ENCODE measurements around the gene ELMOD3. TPM values are rescaled to one million over a fixed set of nuclear protein-coding genes. Genes with fewer than 3 reads are reported as not detected.

The ELMOD3 gene
- total and polyA plus RNA-seq, 9 of the 15 experiments (the other 6 are each of a cell fraction or from before 2014, with no cell fraction given), result 2.7 to 18.7 (median 11.6) TPM

DNA sequence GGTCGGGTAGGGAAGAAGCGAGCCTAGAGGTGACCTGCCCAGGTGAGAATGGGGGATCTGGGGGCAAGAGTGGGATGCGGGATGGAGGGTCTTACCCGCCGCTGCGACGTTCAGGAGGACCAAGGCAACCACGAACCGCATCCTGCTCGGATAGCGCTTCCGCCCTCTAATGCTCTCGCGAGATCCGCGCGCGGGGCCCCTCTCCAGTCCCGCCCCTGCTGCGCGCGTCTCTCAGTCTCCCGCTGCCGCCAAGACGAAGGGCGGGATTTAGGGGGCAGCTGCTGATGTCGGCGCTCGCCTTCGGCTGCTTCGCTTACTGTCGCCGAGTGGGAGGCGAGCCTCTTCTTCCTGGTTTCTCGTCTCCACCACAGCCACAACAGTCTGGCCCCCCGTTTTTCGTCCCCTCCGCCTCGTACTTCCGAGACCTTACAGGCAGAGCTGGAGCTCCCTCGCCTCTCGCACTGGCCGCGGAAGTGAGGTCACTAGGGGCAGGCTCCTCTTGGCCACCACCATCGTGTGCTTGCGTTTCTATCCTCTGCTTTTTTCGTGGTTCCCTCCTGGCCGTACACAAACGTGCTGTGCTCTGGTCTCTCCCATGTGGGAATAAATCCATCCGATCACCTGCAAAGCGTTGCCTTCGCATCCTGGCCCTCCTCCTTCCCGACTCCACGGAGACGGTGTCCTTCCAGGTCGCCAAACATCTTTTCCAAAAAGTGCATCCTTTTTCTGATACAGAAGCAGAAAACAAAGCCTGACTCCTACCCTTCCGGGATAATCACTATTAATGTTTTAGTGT lies 26.5 kb upstream of the ELMOD3 start, which contains the start of gene TGOLN2 (continued):
- TF ChIP-seq ZBTB17 (CRISPR knock-in tag; IDR thresholded peaks at IDR 0.05) (peak; percentile 40; the same call in 1 of the 2 replicates), RAD51 (IDR thresholded peaks at IDR 0.05; ENCODE audit: borderline replicate concordance, low read depth) (no peak), NFE2 (IDR thresholded peaks at IDR 0.05; ENCODE audit: low read depth) (peak; percentile 20; the same call in 1 of the 2 replicates), POLR2AphosphoS5 (IDR thresholded peaks at IDR 0.05; ENCODE audit: control insufficient read depth, insufficient read depth, low read depth, low read length) (peak; percentile 98), PCBP1 (IDR thresholded peaks at IDR 0.05; ENCODE audit: low read depth, low read length, poor library complexity, severe bottlenecking) (peak; percentile 84), NONO (IDR thresholded peaks at IDR 0.05; ENCODE audit: low read depth in 2 of 2, low read length in 1 of 2) (no peak), NFIX (CRISPR knock-in tag; IDR thresholded peaks at IDR 0.05; ENCODE audit: low read depth) (no peak), ZNF282 (CRISPR knock-in tag; IDR thresholded peaks at IDR 0.05) (no peak), ZNF224 (CRISPR knock-in tag; IDR thresholded peaks at IDR 0.05) (no peak), SIX5 (IDR thresholded peaks at IDR 0.05; ENCODE audit: borderline replicate concordance in 1 of 2, insufficient read depth in 1 of 2, low read depth in 1 of 2, low read length in 2 of 2) (no peak), SMARCB1 (IDR thresholded peaks at IDR 0.05; ENCODE audit: insufficient read length, low read depth) (no peak), RUNX1 (IDR thresholded peaks at IDR 0.05; ENCODE audit: low read depth) (no peak), TGIF2 (CRISPR knock-in tag; IDR thresholded peaks at IDR 0.05) (no peak), SLC30A9 (CRISPR knock-in tag; IDR thresholded peaks at IDR 0.05) (no peak), EGR1 (conservative IDR thresholded peaks at IDR 0.05) (peak; percentile 14; the same call in 1 of the 2 replicates), ASH1L (IDR thresholded peaks at IDR 0.05; ENCODE audit: borderline replicate concordance, low read depth, partially characterized antibody) (no peak), LEF1 (IDR thresholded peaks at IDR 0.05) (0 out of 2 replicates have a peak, but pooled peaks have one; percentile 10), KLF13 (tag; IDR thresholded peaks at IDR 0.05; ENCODE audit: borderline replicate concordance, low read depth) (no peak), SAP30 (IDR thresholded peaks at IDR 0.05; ENCODE audit: borderline replicate concordance, insufficient read depth, low read depth, low read length, poor library complexity, severe bottlenecking) (peak; percentile 69), KDM2B (CRISPR knock-in tag; IDR thresholded peaks at IDR 0.05) (no peak)
- TF ChIP-seq, protein P1, sequence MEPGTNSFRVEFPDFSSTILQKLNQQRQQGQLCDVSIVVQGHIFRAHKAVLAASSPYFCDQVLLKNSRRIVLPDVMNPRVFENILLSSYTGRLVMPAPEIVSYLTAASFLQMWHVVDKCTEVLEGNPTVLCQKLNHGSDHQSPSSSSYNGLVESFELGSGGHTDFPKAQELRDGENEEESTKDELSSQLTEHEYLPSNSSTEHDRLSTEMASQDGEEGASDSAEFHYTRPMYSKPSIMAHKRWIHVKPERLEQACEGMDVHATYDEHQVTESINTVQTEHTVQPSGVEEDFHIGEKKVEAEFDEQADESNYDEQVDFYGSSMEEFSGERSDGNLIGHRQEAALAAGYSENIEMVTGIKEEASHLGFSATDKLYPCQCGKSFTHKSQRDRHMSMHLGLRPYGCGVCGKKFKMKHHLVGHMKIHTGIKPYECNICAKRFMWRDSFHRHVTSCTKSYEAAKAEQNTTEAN (CRISPR knock-in tag; IDR thresholded peaks at IDR 0.05), result no peak
- TF ChIP-seq, protein P2, sequence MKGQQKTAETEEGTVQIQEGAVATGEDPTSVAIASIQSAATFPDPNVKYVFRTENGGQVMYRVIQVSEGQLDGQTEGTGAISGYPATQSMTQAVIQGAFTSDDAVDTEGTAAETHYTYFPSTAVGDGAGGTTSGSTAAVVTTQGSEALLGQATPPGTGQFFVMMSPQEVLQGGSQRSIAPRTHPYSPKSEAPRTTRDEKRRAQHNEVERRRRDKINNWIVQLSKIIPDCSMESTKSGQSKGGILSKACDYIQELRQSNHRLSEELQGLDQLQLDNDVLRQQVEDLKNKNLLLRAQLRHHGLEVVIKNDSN (CRISPR knock-in tag; IDR thresholded peaks at IDR 0.05), result peak; percentile 10; the same call in 1 of the 2 replicates
- TF ChIP-seq, protein P3, sequence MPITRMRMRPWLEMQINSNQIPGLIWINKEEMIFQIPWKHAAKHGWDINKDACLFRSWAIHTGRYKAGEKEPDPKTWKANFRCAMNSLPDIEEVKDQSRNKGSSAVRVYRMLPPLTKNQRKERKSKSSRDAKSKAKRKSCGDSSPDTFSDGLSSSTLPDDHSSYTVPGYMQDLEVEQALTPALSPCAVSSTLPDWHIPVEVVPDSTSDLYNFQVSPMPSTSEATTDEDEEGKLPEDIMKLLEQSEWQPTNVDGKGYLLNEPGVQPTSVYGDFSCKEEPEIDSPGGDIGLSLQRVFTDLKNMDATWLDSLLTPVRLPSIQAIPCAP (CRISPR knock-in tag; IDR thresholded peaks at IDR 0.05; ENCODE audit: borderline replicate concordance), result no peak
- TF ChIP-seq, protein P4, sequence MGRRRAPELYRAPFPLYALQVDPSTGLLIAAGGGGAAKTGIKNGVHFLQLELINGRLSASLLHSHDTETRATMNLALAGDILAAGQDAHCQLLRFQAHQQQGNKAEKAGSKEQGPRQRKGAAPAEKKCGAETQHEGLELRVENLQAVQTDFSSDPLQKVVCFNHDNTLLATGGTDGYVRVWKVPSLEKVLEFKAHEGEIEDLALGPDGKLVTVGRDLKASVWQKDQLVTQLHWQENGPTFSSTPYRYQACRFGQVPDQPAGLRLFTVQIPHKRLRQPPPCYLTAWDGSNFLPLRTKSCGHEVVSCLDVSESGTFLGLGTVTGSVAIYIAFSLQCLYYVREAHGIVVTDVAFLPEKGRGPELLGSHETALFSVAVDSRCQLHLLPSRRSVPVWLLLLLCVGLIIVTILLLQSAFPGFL (CRISPR knock-in tag; IDR thresholded peaks at IDR 0.05), result no peak

All from K562 (cell line).